ACC112 (cell line): ENCODE data around the gene PPM1H.

Experiments
- H2AFZ ChIP-seq: fragments of 200-600 bp; sonication (generic); one replicate; pipeline ENCODE4 v1.6.0; 2017; ENCODE audit warnings: antibody characterized with exemption, low read length; ENCODE audit not compliant: unreplicated experiment
- H3K27ac ChIP-seq: fragments of 200-600 bp; sonication (generic); 2 replicates; pipeline ENCODE4 v1.5.1; 2014; ENCODE audit warnings: low read depth, mild to moderate bottlenecking, antibody characterized with exemption, low read length, moderate library complexity
- H3K27me3 ChIP-seq: fragments of 200-600 bp; sonication (generic); 2 replicates; pipeline ENCODE4 v1.6.1; 2014; ENCODE audit warnings: mild to moderate bottlenecking, antibody characterized with exemption, low read length, moderate library complexity, mixed read lengths; ENCODE audit not compliant: insufficient read depth
- H3K36me3 ChIP-seq: fragments of 200-600 bp; sonication (generic); 2 replicates; pipeline ENCODE4 v1.6.1; 2016; ENCODE audit warnings: mild to moderate bottlenecking, antibody characterized with exemption, low read length, moderate library complexity, mixed read lengths; ENCODE audit not compliant: insufficient read depth
- H3K4me1 ChIP-seq: fragments of 200-600 bp; sonication (generic); one replicate; pipeline ENCODE4 v1.6.1; 2016; ENCODE audit warnings: low read length, mixed read lengths; ENCODE audit not compliant: insufficient read depth, unreplicated experiment, control insufficient read depth
- H3K4me3 ChIP-seq: fragments of 200-600 bp; sonication (generic); 2 replicates; pipeline ENCODE4 v1.5.1; 2014; ENCODE audit warnings: mild to moderate bottlenecking, low read depth, low read length
- H3K79me2 ChIP-seq: fragments of 200-600 bp; sonication (generic); one replicate; pipeline ENCODE4 v1.6.0; 2016; ENCODE audit warnings: low read length; ENCODE audit not compliant: control insufficient read depth, unreplicated experiment, insufficient read depth

Gene PPM1H

DNA sequence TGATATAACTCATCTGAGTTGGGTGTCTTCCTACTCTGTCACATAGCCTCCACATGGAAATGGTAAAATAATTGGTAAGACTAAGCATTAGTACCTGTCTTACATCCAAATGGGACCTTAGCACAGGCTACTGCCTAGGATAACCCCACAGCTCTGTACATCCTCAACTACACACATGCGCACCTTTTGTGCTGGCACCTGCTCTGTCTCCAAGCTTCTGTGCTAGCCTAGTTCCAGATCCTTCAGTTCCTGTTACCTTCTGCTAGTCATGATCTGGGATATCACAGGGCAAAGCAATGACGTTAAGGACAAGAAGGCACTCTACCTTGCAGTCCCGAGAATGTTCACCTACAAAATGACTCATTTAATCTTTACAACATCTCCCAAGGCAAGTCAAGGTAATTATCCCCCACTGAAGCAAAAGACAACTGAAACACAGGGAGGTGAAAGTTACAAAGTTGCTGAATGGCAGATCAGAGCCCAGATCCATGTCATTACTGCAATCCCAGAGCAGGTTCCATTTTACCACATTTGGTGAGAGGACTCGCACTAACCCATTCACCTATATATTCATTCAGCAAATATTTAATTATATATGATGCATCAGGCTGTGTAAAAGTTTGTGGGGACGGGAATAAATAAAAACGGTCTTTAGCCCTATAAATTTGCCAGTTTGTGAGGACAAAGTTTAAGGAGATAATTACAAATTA, 61.7 kb downstream of the PPM1H start:
- Histone ChIP-seq H2AFZ (no peak overlapping the region), H3K36me3 (no peaks in the 10 kb centered on the region), H3K4me3 (no peak overlapping the region), H3K27ac (no peak overlapping the region), H3K4me1 (no peaks in the 10 kb centered on the region), H3K27me3 (no peaks in the 10 kb centered on the region), H3K79me2 (no peaks in the 10 kb centered on the region)

GRCh38 chr12:62868820-62869219, 66.1 kb downstream of the PPM1H start:
- Histone ChIP-seq H2AFZ (no peak overlapping the region), H3K4me1 (peaks cover 24% of the 10 kb centered on the region), H3K27ac (no peak overlapping the region), H3K36me3 (no peaks in the 10 kb centered on the region), H3K4me3 (no peak overlapping the region), H3K27me3 (no peaks in the 10 kb centered on the region), H3K79me2 (no peaks in the 10 kb centered on the region)

DNA sequence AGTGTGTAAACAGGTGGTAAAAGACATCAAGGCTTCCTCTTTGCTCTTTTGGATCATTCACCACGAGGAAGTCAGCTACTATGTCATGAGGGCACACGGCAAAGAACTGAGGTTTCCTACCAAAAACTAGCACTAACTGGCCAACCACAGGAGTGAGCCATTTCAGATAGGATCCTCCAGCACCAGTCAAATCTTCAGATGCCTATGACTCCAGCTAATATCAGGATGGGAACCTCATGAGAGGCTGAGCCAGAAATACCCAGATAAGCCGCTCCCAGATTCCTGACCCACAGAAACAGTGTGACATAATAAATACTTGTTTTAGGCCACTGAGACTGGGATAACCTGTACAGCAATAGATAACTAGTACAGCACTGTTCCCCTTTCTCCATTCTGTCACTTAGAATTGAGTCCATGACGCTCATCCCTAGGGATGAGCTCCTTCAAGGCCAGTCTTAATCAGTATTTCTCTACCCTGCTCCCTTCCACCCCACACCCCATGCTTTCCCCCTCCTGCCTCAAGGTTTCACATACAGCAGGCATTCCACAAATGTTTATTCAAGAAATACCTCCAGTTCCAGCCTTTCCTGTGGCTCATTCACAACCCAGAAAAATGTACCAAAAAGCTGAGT, 68.4 kb downstream of the PPM1H start:
- Histone ChIP-seq H3K4me1 (peaks cover 45% of the 10 kb centered on the region), H3K36me3 (no peaks in the 10 kb centered on the region), H3K79me2 (no peaks in the 10 kb centered on the region), H3K27ac (peak overlapping the region; percentile 51), H3K27me3 (no peaks in the 10 kb centered on the region), H3K4me3 (peak overlapping the region; percentile 7; the same call in 1 of the 2 replicates), H2AFZ (peak overlapping the region; percentile 7)

GRCh38 chr12:62865937-62866336, 69.0 kb downstream of the PPM1H start:
- Histone ChIP-seq H3K4me1 (peaks cover 51% of the 10 kb centered on the region), H2AFZ (peak overlapping the region; percentile 7), H3K79me2 (no peaks in the 10 kb centered on the region), H3K4me3 (no peak overlapping the region), H3K27me3 (no peaks in the 10 kb centered on the region), H3K36me3 (no peaks in the 10 kb centered on the region), H3K27ac (peak overlapping the region; percentile 51)

DNA sequence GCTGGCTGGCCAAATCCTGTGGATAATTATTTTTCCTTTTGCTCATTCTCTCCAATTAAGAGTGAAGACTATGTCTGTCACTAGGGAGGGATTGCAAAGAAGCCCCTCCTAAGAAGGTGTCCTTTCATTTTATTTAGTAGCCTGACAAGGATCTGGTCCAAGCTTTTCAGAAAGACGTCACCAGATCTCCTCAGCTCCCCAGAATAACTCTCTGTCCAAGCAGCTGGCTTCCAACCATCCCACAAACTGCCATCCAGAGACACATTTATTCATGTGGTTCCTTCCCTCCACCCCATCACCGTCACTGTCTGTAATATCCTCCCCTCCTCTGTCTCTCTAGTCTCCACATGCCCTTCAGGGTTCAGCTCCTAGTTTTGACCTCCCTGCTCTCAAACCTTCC, 69.9 kb downstream of the PPM1H start:
- no peaks in the 10 kb centered on the region for H3K36me3 ChIP-seq
- no peaks in the 10 kb centered on the region for H3K79me2 ChIP-seq
- H2AFZ ChIP-seq = no peak overlapping the region
- peaks cover 59% of the 10 kb centered on the region for H3K4me1 ChIP-seq
- H3K27me3 ChIP-seq = no peaks in the 10 kb centered on the region
- H3K27ac ChIP-seq = no peak overlapping the region
- H3K4me3 ChIP-seq = no peak overlapping the region

- no peak overlapping the region for H2AFZ ChIP-seq
- H3K36me3 ChIP-seq = no peaks in the 10 kb centered on the region
- peak overlapping the region; percentile 75 for H3K27ac ChIP-seq
- no peaks in the 10 kb centered on the region for H3K79me2 ChIP-seq
- peaks cover 61% of the 10 kb centered on the region for H3K4me1 ChIP-seq
- no peaks in the 10 kb centered on the region for H3K27me3 ChIP-seq
- H3K4me3 ChIP-seq = 0 out of 2 replicates have a peak overlapping the region, but pooled peaks have one; percentile 11
Measured at GRCh38 chr12:62862259-62862881, 72.6 kb downstream of the PPM1H start.

DNA sequence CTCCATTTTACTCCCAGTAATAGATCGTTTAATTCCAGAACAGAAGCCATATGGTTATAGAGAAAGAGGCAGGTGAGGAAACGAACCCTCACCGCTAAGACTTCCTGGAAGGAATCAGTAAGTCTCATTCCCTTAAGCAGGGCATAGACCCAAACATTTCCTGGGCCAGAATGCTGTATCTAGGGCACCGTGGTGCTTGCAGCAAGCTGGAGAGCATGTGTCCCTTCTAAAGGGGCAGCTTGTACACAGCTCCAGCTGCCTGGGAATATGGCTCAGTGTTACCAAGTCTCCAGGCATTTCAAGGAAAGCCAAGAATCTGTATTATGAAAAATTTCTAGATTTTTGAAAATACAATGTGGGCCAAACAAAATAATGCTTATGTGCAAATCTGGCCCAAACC, 73.4 kb downstream of the PPM1H start:
- peaks cover 53% of the 10 kb centered on the region for H3K4me1 ChIP-seq

GRCh38 chr12:62860501-62861411, 74.2 kb downstream of the PPM1H start:
- H3K4me1 ChIP-seq = peaks cover 45% of the 10 kb centered on the region
- peak overlapping the region; percentile 48 for H3K4me3 ChIP-seq

More for the DNA sequence above, 73.4 kb downstream of the PPM1H start:
- H3K27me3 ChIP-seq = no peaks in the 10 kb centered on the region
- peak overlapping the region; percentile 91 for H2AFZ ChIP-seq
- H3K36me3 ChIP-seq = no peaks in the 10 kb centered on the region
- H3K27ac ChIP-seq = peak overlapping the region; percentile 75
- H3K4me3 ChIP-seq = no peak overlapping the region
- H3K79me2 ChIP-seq = no peaks in the 10 kb centered on the region

GRCh38 chr12:62860020-62860419, 74.9 kb downstream of the PPM1H start:
- Histone ChIP-seq H3K36me3 (no peaks in the 10 kb centered on the region), H3K4me1 (peaks cover 45% of the 10 kb centered on the region), H3K79me2 (no peaks in the 10 kb centered on the region), H3K27me3 (no peaks in the 10 kb centered on the region), H3K4me3 (no peak overlapping the region), H3K27ac (no peak overlapping the region), H2AFZ (no peak overlapping the region)

More at GRCh38 chr12:62860501-62861411, 74.2 kb downstream of the PPM1H start:
- H3K27me3 ChIP-seq = no peaks in the 10 kb centered on the region
- H2AFZ ChIP-seq = peak overlapping the region; percentile 91
- H3K36me3 ChIP-seq = no peaks in the 10 kb centered on the region
- no peaks in the 10 kb centered on the region for H3K79me2 ChIP-seq
- peak overlapping the region; percentile 75 for H3K27ac ChIP-seq

DNA sequence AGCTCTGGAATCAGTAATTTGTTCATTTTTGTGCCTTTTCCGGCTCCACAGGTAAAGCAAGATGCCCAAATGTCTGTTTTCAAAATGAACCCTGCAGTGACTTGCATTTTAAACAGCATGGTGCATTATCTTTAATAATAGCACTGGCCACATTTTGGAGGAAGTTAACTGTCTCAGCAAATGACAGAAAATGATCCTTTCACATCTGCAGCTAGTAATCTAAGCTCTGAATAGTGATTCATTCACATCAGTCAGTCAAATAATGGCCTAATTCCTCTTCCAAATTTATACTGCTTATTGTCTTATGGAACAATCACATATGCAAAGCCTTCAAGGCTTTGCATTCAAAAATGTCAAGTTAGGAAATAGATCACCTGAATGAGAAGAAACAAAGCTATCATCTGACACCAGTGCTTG, 75.6 kb downstream of the PPM1H start:
- H3K4me3 ChIP-seq = no peak overlapping the region
- no peaks in the 10 kb centered on the region for H3K79me2 ChIP-seq
- H3K36me3 ChIP-seq = no peaks in the 10 kb centered on the region
- no peak overlapping the region for H2AFZ ChIP-seq
- H3K27me3 ChIP-seq = no peaks in the 10 kb centered on the region
- H3K27ac ChIP-seq = no peak overlapping the region
- peaks cover 45% of the 10 kb centered on the region for H3K4me1 ChIP-seq
